ENCODE results near the gene LCP2.

DNA sequence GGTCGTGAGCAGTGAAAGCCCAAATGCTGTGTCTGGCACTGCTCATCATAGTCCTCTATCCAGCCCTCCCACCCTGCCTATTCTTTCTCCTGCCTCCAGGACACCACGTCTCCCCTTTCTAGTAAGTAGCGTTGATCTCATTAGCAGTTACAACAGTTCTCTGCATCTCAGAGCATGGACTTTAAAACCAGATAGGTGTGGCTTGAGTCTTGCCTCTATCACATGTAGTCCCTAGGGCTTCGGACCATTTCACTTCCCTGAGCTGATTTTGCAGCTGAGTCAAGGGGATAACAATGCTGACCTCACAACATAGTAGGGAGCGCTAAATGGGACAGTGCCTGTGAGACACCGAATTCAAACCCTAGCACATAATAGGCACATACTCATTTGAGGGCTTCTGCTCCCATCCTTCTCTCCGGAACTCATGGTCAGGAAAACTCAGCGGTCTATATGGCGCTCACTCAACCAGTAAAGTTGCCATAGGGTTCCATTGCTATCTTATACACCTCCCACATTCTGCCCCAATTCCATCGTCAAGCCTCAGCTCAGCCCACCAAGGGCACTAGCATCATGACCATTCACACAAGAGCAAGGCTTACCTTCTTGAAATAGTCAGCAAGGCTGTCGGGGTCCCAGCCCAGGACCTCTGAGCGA, 515 bp downstream of the LCP2 start:
- TF ChIP-seq CTCF (IDR thresholded peaks at IDR 0.05; ENCODE audit: extremely low read depth in 1 of 2, insufficient read depth in 1 of 2, low read depth in 1 of 2, low read length in 2 of 2) = no peak
- TF ChIP-seq MAX (IDR thresholded peaks at IDR 0.05; ENCODE audit: insufficient read depth, insufficient read length) = no peak
- TF ChIP-seq POLR2AphosphoS5 (IDR thresholded peaks at IDR 0.05; ENCODE audit: insufficient read depth, low read depth, low read length) = no peak
- TF ChIP-seq POLR2A (IDR thresholded peaks at IDR 0.05; ENCODE audit: low read depth, low read length) = no peak

Measured in endothelial cell of umbilical vein (primary cell).